ENCODE measurements around the gene WDR72. TPM values are rescaled to one million over a fixed set of nuclear protein-coding genes. Genes with fewer than 3 reads are reported as not detected.

The WDR72 gene
- polyA plus RNA-seq, 1 of the 3 experiments (the other 2 are of a cell fraction), result 0.02 TPM

DNA sequence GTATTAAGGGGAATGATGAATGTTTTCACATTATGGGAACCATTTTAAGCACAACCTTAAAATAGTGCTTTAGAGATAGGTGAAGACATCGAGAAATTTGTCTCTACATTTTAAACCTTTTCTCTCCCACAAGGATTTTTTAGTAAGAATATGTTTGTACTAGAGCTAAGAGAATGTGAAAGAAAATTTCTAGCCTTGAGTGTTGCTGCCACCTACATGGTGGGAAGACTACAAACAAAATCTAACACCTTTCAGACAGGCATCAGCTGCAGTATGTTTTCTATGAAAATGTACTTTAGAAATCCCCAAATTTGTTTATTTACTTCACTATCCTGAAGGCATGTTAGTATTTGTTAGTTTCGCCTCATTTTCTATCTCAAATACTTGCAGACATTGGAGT is 247.4 kb downstream of the WDR72 start:
- Histone ChIP-seq H3K9me3 (no peaks in the 10 kb centered on the region), H2AFZ (ENCODE audit: low read depth) (no peak overlapping the region), H4K20me1 (ENCODE audit: insufficient read depth) (no peaks in the 10 kb centered on the region), H3K27ac (ENCODE audit: low read depth in 2 of 2, low read length in 1 of 2) (no peak overlapping the region), H3F3A (replicated peaks; ENCODE audit: insufficient read depth) (no peaks in the 10 kb centered on the region), H3K4me1 (ENCODE audit: control insufficient read depth in 1 of 2, insufficient read depth in 2 of 2, low read depth in 1 of 2, low read length in 1 of 2) (no peaks in the 10 kb centered on the region), H3K9ac (no peak overlapping the region), H3K4me2 (no peak overlapping the region), H3K27me3 (ENCODE audit: insufficient read depth) (no peaks in the 10 kb centered on the region), H3K9me2 (no peaks in the 10 kb centered on the region), H3K79me2 (ENCODE audit: insufficient read depth) (no peaks in the 10 kb centered on the region), H3K36me3 (replicated peaks in 1 of 2; ENCODE audit: control insufficient read depth in 1 of 2, insufficient read depth in 2 of 2, low read length in 1 of 2) (no peaks in the 10 kb centered on the region), H3K4me3 (ENCODE audit: low read depth in 2 of 2, low read length in 1 of 2) (no peak overlapping the region)
- ChIA-PET POLR2A (no interaction called here), CTCF (no interaction called here)
- 14% methylated on average over 2 of the region's 2 CpGs for WGBS (ENCODE audit: low lambda C conversion rate)
- TF ChIP-seq GABPA (IDR thresholded peaks at IDR 0.05; ENCODE audit: low read depth) (no peak), POLR2AphosphoS5 (IDR thresholded peaks at IDR 0.05; ENCODE audit: low read depth, low read length) (no peak)
- no peak for DNase-seq

- no peak for DNase-seq
- CTCF ChIA-PET, result no interaction called here
- Histone ChIP-seq H3K9me2 (no peaks in the 10 kb centered on the region), H3K79me2 (ENCODE audit: insufficient read depth) (no peaks in the 10 kb centered on the region), H3K9me3 (no peaks in the 10 kb centered on the region), H3K4me3 (ENCODE audit: low read depth in 2 of 2, low read length in 1 of 2) (no peak overlapping the region), H3K27ac (ENCODE audit: low read depth in 2 of 2, low read length in 1 of 2) (no peak overlapping the region), H3K27me3 (ENCODE audit: insufficient read depth) (no peaks in the 10 kb centered on the region), H4K20me1 (ENCODE audit: insufficient read depth) (no peaks in the 10 kb centered on the region), H3K4me2 (no peak overlapping the region), H3F3A (replicated peaks; ENCODE audit: insufficient read depth) (no peaks in the 10 kb centered on the region), H3K9ac (no peak overlapping the region), H2AFZ (ENCODE audit: low read depth) (no peak overlapping the region), H3K36me3 (replicated peaks in 1 of 2; ENCODE audit: control insufficient read depth in 1 of 2, insufficient read depth in 2 of 2, low read length in 1 of 2) (no peaks in the 10 kb centered on the region), H3K4me1 (ENCODE audit: control insufficient read depth in 1 of 2, insufficient read depth in 2 of 2, low read depth in 1 of 2, low read length in 1 of 2) (no peaks in the 10 kb centered on the region)
- TF ChIP-seq USF1 (IDR thresholded peaks at IDR 0.05; ENCODE audit: borderline replicate concordance, low read depth) (no peak), RCOR1 (IDR thresholded peaks at IDR 0.05; ENCODE audit: low read length) (no peak), EZH2phosphoT487 (IDR thresholded peaks at IDR 0.05; ENCODE audit: borderline replicate concordance, low read depth) (no peak), MEF2A (IDR thresholded peaks at IDR 0.05; ENCODE audit: borderline replicate concordance, low read depth) (no peak), RFX5 (IDR thresholded peaks at IDR 0.05; ENCODE audit: low read length) (no peak), SMC3 (IDR thresholded peaks at IDR 0.05; ENCODE audit: low read depth, low read length) (no peak), ELF1 (IDR thresholded peaks at IDR 0.05) (no peak), CTCF (IDR thresholded peaks at IDR 0.05) (no peak), FOSL2 (IDR thresholded peaks at IDR 0.05; ENCODE audit: borderline replicate concordance, low read depth) (no peak), EP300 (IDR thresholded peaks at IDR 0.05; ENCODE audit: borderline replicate concordance in 1 of 2, low read depth in 1 of 2, low read length in 1 of 2) (no peak), RXRA (IDR thresholded peaks at IDR 0.05; ENCODE audit: borderline replicate concordance, low read depth) (no peak), NFIC (IDR thresholded peaks at IDR 0.05; ENCODE audit: borderline replicate concordance) (no peak), RAD21 (IDR thresholded peaks at IDR 0.05; ENCODE audit: low read length) (no peak), NRF1 (IDR thresholded peaks at IDR 0.05; ENCODE audit: low read depth, low read length) (no peak), TEAD4 (IDR thresholded peaks at IDR 0.05; ENCODE audit: borderline replicate concordance, insufficient read depth) (no peak)
- TF ChIP-seq, protein P1, sequence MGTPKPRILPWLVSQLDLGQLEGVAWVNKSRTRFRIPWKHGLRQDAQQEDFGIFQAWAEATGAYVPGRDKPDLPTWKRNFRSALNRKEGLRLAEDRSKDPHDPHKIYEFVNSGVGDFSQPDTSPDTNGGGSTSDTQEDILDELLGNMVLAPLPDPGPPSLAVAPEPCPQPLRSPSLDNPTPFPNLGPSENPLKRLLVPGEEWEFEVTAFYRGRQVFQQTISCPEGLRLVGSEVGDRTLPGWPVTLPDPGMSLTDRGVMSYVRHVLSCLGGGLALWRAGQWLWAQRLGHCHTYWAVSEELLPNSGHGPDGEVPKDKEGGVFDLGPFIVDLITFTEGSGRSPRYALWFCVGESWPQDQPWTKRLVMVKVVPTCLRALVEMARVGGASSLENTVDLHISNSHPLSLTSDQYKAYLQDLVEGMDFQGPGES (IDR thresholded peaks at IDR 0.05; ENCODE audit: low read depth, low read length), result no peak
- TF ChIP-seq, protein P2, sequence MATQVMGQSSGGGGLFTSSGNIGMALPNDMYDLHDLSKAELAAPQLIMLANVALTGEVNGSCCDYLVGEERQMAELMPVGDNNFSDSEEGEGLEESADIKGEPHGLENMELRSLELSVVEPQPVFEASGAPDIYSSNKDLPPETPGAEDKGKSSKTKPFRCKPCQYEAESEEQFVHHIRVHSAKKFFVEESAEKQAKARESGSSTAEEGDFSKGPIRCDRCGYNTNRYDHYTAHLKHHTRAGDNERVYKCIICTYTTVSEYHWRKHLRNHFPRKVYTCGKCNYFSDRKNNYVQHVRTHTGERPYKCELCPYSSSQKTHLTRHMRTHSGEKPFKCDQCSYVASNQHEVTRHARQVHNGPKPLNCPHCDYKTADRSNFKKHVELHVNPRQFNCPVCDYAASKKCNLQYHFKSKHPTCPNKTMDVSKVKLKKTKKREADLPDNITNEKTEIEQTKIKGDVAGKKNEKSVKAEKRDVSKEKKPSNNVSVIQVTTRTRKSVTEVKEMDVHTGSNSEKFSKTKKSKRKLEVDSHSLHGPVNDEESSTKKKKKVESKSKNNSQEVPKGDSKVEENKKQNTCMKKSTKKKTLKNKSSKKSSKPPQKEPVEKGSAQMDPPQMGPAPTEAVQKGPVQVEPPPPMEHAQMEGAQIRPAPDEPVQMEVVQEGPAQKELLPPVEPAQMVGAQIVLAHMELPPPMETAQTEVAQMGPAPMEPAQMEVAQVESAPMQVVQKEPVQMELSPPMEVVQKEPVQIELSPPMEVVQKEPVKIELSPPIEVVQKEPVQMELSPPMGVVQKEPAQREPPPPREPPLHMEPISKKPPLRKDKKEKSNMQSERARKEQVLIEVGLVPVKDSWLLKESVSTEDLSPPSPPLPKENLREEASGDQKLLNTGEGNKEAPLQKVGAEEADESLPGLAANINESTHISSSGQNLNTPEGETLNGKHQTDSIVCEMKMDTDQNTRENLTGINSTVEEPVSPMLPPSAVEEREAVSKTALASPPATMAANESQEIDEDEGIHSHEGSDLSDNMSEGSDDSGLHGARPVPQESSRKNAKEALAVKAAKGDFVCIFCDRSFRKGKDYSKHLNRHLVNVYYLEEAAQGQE (IDR thresholded peaks at IDR 0.05; ENCODE audit: low read depth, low read length), result no peak
- TF ChIP-seq, protein P3, sequence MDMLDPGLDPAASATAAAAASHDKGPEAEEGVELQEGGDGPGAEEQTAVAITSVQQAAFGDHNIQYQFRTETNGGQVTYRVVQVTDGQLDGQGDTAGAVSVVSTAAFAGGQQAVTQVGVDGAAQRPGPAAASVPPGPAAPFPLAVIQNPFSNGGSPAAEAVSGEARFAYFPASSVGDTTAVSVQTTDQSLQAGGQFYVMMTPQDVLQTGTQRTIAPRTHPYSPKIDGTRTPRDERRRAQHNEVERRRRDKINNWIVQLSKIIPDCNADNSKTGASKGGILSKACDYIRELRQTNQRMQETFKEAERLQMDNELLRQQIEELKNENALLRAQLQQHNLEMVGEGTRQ (IDR thresholded peaks at IDR 0.05; ENCODE audit: borderline replicate concordance, low read depth, low read length), result no peak
- POLR2A ChIA-PET, result no interaction called here
These were observed 248.3 kb downstream of the WDR72 start for GRCh38 chr15:53511175-53511574.
